Measurements from ENCODE around the gene MPC1. TPM values are rescaled to one million over a fixed set of nuclear protein-coding genes. Genes with fewer than 3 reads are reported as not detected.

Gene MPC1
- total and polyA plus RNA-seq, 2 donors (not counting 3 experiments of a cell fraction or from before 2014, with no cell fraction given) = 15.5 to 17.5 TPM

DNA sequence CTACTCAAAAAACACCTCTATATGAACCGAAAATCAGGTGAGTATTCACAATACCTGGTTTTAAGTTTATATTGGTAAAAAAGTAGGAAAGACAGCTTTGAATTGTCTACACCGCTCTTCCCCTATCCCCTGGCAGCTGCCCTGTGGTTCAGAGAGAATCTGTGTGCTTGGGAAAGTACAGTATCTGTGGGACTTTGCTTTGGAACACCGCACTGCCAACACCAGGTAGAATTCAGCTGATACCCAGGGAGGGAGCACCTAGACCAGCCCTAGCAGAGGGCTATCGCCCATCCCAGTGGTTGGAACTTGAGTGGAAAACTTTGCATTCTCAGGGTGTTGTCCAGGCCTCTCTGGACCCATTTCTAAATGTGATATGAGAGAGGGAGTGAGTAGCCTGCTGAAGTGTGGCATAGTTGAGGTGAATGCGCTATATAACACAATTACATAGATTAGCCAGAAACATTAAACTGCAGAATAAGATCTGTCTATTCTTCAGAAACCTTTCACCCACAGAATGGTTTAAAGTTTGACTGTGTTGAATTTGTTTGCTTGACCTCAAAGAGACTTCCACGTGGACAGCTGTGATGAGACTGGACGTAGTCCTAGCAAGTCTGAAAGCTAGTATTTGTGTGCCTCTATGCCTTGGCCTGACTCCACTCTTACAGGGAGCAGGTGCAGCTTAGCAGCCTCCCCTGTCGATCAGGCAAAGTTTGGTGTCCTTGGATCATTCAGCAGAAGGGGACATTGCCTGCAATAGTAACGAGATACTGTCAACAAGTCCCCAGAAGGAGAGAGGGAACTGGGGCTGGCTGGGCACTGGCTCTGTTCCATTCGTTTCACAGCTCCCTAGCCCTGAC lies 11.5 kb upstream of the MPC1 start:
- Histone ChIP-seq H3K4me3 (replicated peaks in 1 of 3; ENCODE audit: insufficient read depth in 1 of 3, low read depth in 1 of 3, low read length in 3 of 3) (no peak overlapping the region), H3K4me1 (ENCODE audit: control insufficient read depth, extremely low read depth, insufficient read depth, low read length) (no peaks in the 10 kb centered on the region), H3K4me2 (ENCODE audit: insufficient read depth, low read length) (no peak overlapping the region), H3K9ac (replicated peaks; ENCODE audit: extremely low read depth, insufficient read depth, low read length) (no peak overlapping the region), H4K20me1 (replicated peaks; ENCODE audit: control insufficient read depth, extremely low read depth, insufficient read depth, low read length) (no peaks in the 10 kb centered on the region), H3K36me3 (ENCODE audit: control insufficient read depth in 2 of 2, extremely low read depth in 1 of 2, insufficient read depth in 2 of 2, low read length in 2 of 2) (no peaks in the 10 kb centered on the region), H3K27me3 (ENCODE audit: control insufficient read depth in 2 of 2, insufficient read depth in 2 of 2, low read length in 2 of 2) (peaks cover 4 to 13% of the 10 kb centered on the region in 2 experiments), H3K9me3 (replicated peaks; ENCODE audit: control insufficient read depth, insufficient read depth, low read length) (no peaks in the 10 kb centered on the region), H3K79me2 (ENCODE audit: control insufficient read depth, insufficient read depth, low read length) (no peaks in the 10 kb centered on the region), H3K9me1 (replicated peaks; ENCODE audit: control insufficient read depth, extremely low read depth, insufficient read depth, low read length) (no peaks in the 10 kb centered on the region), H2AFZ (ENCODE audit: low read depth, low read length) (no peak overlapping the region), H3K27ac (ENCODE audit: insufficient read depth, low read depth, low read length) (no peak overlapping the region)
- intact Hi-C loops (cut with micrococcal nuclease) (no loop called here), dilution Hi-C loops (cut with MboI; ENCODE audit: extremely low pct_ligation_motif_present, low sequenced_read_pairs) (no loop called here)
- no peak for TF ChIP-seq MAX (IDR thresholded peaks at IDR 0.05; ENCODE audit: insufficient read depth, insufficient read length)
- TF ChIP-seq JUN (IDR thresholded peaks at IDR 0.05; ENCODE audit: borderline replicate concordance, insufficient read depth, insufficient read length, low read depth) = no peak
- no peak for TF ChIP-seq EZH2 (IDR thresholded peaks at IDR 0.05; ENCODE audit: borderline replicate concordance, low read depth, low read length, severe bottlenecking)
- no peak for TF ChIP-seq MYC (IDR thresholded peaks at IDR 0.05; ENCODE audit: low read depth, low read length)
- no peak for TF ChIP-seq POLR2A (IDR thresholded peaks at IDR 0.05; ENCODE audit: low read depth, low read length)
- no TSS peak for BruUV-seq (replicated peaks)
- ChIA-PET CTCF (interaction anchor here (1.0 to 1.1 kb wide), 3 partner anchors 81 to 118 kb away, joined by 3 to 5 read pairs (median 5); no protein-coding TSS in a partner anchor), POLR2A (no interaction called here)
- no peak for FAIRE-seq
- DNase-seq (ENCODE audit: low read depth, low spot score) = no peak

- dilution Hi-C loops (cut with MboI; ENCODE audit: extremely low pct_ligation_motif_present, low sequenced_read_pairs) = no loop called here
- no peaks in the 10 kb centered on the region for H3K79me2 ChIP-seq (ENCODE audit: control insufficient read depth, insufficient read depth, low read length)
- ChIA-PET CTCF (interaction anchor here (1.7 to 2.7 kb wide), 2 partner anchors 7 to 118 kb away, joined by 8 to 21 read pairs; no protein-coding TSS in a partner anchor), POLR2A (no interaction called here)
- FAIRE-seq = no peak
- H3K36me3 ChIP-seq (ENCODE audit: control insufficient read depth in 2 of 2, extremely low read depth in 1 of 2, insufficient read depth in 2 of 2, low read length in 2 of 2) = no peaks in the 10 kb centered on the region
- H3K4me3 ChIP-seq (replicated peaks in 1 of 3; ENCODE audit: insufficient read depth in 1 of 3, low read depth in 1 of 3, low read length in 3 of 3) = no peak overlapping the region
- no peaks in the 10 kb centered on the region for H3K4me1 ChIP-seq (ENCODE audit: control insufficient read depth, extremely low read depth, insufficient read depth, low read length)
- BruUV-seq (replicated peaks) = no TSS peak
- no peaks in the 10 kb centered on the region for H3K9me3 ChIP-seq (replicated peaks; ENCODE audit: control insufficient read depth, insufficient read depth, low read length)
- no peak for DNase-seq (ENCODE audit: low read depth, low spot score)
- peaks cover 4 to 13% of the 10 kb centered on the region in 2 experiments for H3K27me3 ChIP-seq (ENCODE audit: control insufficient read depth in 2 of 2, insufficient read depth in 2 of 2, low read length in 2 of 2)
- H3K4me2 ChIP-seq (ENCODE audit: insufficient read depth, low read length) = no peak overlapping the region
- H3K9ac ChIP-seq (replicated peaks; ENCODE audit: extremely low read depth, insufficient read depth, low read length) = no peak overlapping the region
- no peak for TF ChIP-seq POLR2AphosphoS5 (IDR thresholded peaks at IDR 0.05; ENCODE audit: insufficient read depth, low read depth, low read length)
- no peak for TF ChIP-seq POLR2A (IDR thresholded peaks at IDR 0.05; ENCODE audit: low read depth, low read length)
- TF ChIP-seq FOS (IDR thresholded peaks at IDR 0.05; ENCODE audit: borderline replicate concordance, insufficient read depth, low read length) = no peak
- TF ChIP-seq JUN (IDR thresholded peaks at IDR 0.05; ENCODE audit: borderline replicate concordance, insufficient read depth, insufficient read length, low read depth) = no peak
- TF ChIP-seq GATA2 (IDR thresholded peaks at IDR 0.05; ENCODE audit: insufficient read depth, insufficient read length, low read depth, low read length) = no peak
- no peak for TF ChIP-seq EZH2 (IDR thresholded peaks at IDR 0.05; ENCODE audit: borderline replicate concordance, low read depth, low read length, severe bottlenecking)
- TF ChIP-seq MYC (IDR thresholded peaks at IDR 0.05; ENCODE audit: low read depth, low read length) = no peak
- TF ChIP-seq CTCF (IDR thresholded peaks at IDR 0.05; ENCODE audit: extremely low read depth in 1 of 2, insufficient read depth in 1 of 2, low read depth in 1 of 2, low read length in 2 of 2) = no peak
- no peak for TF ChIP-seq MAX (IDR thresholded peaks at IDR 0.05; ENCODE audit: insufficient read depth, insufficient read length)
- H3K9me1 ChIP-seq (replicated peaks; ENCODE audit: control insufficient read depth, extremely low read depth, insufficient read depth, low read length) = no peaks in the 10 kb centered on the region
- no peak overlapping the region for H3K27ac ChIP-seq (ENCODE audit: insufficient read depth, low read depth, low read length)
- H2AFZ ChIP-seq (ENCODE audit: low read depth, low read length) = no peak overlapping the region
- intact Hi-C loops (cut with micrococcal nuclease) = no loop called here
- H4K20me1 ChIP-seq (replicated peaks; ENCODE audit: control insufficient read depth, extremely low read depth, insufficient read depth, low read length) = no peaks in the 10 kb centered on the region
These were observed 10.7 kb upstream of the MPC1 start for GRCh38 chr6:166393535-166393823.
